HPDE6-E6E7 (cell line): ENCODE data around the gene SPPL3.
"Not testable (repeated sequence)": the region's sequence is repeated elsewhere in the genome, so short reads cannot be mapped to it uniquely, and the experiment has no call there.

ENCODE experiments used
- DNase-seq: peaks from one replicate; pipeline ENCODE4 v3.0.0; 2011; ENCODE audit warnings: missing footprints; ENCODE audit errors: extremely low spot score

The SPPL3 gene

GRCh38 chr12:120904197-120904773 lies at the start of gene SPPL3:
Gene SPPL3, minus strand, starts transcription at chr12:120904358. Its CDS starts 491 bp downstream, at chr12:120903867.
- DNase-seq: peak; percentile 72

GRCh38 chr12:120950807-120951206 lies 46.6 kb upstream of the SPPL3 start:
- DNase-seq: no peak

GRCh38 chr12:120950260-120950799 lies 46.2 kb upstream of the SPPL3 start:
- not testable (repeated sequence) for DNase-seq

GRCh38 chr12:120945516-120945915 lies 41.4 kb upstream of the SPPL3 start:
- not testable (repeated sequence) for DNase-seq

- no peak for DNase-seq
These were observed 40.6 kb upstream of the SPPL3 start for GRCh38 chr12:120944645-120945217.

GRCh38 chr12:120943482-120943881 lies 39.3 kb upstream of the SPPL3 start:
- no peak for DNase-seq

GRCh38 chr12:120941846-120942405 lies 37.8 kb upstream of the SPPL3 start:
- no peak for DNase-seq

GRCh38 chr12:120941412-120941811 lies 37.3 kb upstream of the SPPL3 start:
- no peak for DNase-seq

GRCh38 chr12:120940799-120941198 lies 36.6 kb upstream of the SPPL3 start:
- DNase-seq: no peak

- no peak for DNase-seq
These were observed 35.8 kb upstream of the SPPL3 start for GRCh38 chr12:120940006-120940405.

GRCh38 chr12:120939523-120939922 lies 35.4 kb upstream of the SPPL3 start:
- DNase-seq: no peak

- DNase-seq: no peak
These were observed 34.3 kb upstream of the SPPL3 start for GRCh38 chr12:120938496-120938895.

GRCh38 chr12:120936197-120936596 lies 32.0 kb upstream of the SPPL3 start:
- no peak for DNase-seq

- no peak for DNase-seq
These were observed 29.6 kb upstream of the SPPL3 start for GRCh38 chr12:120933786-120934185.

- no peak for DNase-seq
These were observed 28.9 kb upstream of the SPPL3 start for GRCh38 chr12:120932956-120933526.

- DNase-seq: no peak
These were observed 27.9 kb upstream of the SPPL3 start for GRCh38 chr12:120932058-120932457.

GRCh38 chr12:120930032-120930431 lies 25.9 kb upstream of the SPPL3 start:
- DNase-seq: no peak

GRCh38 chr12:120928864-120929652 lies 24.9 kb upstream of the SPPL3 start:
- DNase-seq: peak; percentile 75

GRCh38 chr12:120925740-120926563 lies 21.8 kb upstream of the SPPL3 start:
- DNase-seq: peak; percentile 87

GRCh38 chr12:120922279-120922678 lies 18.1 kb upstream of the SPPL3 start:
- DNase-seq: no peak

- DNase-seq: no peak
These were observed 17.5 kb upstream of the SPPL3 start for GRCh38 chr12:120921637-120922036.
